Kidney capillary endothelial cell (primary cell): ENCODE data around the gene COL18A1.

Source experiments
- DNase-seq: peaks from one replicate; pipeline ENCODE4 v3.0.0-alpha.2; 2018; ENCODE audit warnings: low spot score

Gene COL18A1

DNA sequence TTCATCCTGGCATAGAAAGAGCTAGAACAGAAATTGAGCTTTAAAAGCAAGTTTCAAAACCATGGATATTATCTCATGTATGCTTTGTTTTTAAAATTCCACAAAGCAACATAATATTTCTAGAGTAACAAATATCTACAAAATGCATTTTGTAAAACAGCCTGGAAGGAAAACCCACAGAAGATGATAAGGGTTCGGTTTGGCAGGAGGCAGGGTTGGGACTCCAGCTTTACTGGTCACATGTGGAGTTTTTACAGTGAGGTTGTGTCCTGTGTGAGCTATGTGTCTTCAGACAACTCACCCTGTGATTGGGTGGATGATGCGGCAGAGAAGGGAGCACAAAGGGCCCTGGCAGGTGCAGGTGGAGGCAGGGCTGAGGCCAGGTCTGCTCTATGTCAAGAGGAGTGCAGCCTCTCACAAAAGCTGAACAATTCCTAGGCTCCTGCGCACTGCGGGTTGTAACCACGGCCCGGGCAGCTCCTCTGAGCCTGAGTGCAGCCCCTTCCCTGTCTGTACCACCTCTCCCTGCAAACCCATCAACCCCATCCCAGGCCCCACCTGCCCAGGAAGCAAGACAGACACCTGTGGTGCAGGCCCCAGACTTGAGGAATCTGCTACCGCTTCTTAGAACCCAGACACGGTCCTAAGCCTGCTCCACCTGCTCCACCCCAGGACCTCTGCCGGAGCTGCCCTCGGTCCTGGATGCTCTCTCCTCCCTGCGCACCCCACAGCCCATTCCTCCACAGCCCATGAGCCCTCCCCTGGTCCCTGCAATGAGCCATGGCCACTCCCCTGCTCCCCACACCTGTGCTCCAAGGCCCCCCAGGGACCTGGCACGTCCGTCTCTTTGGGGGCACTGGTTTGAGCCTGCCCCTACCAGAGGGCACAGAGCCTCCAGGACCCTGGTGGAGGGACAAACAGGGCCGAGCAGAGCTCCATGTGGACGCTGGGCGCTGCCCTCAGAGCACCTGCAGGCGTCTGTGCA lies 2.8 kb upstream of the COL18A1 start:
- no peak for DNase-seq

DNA sequence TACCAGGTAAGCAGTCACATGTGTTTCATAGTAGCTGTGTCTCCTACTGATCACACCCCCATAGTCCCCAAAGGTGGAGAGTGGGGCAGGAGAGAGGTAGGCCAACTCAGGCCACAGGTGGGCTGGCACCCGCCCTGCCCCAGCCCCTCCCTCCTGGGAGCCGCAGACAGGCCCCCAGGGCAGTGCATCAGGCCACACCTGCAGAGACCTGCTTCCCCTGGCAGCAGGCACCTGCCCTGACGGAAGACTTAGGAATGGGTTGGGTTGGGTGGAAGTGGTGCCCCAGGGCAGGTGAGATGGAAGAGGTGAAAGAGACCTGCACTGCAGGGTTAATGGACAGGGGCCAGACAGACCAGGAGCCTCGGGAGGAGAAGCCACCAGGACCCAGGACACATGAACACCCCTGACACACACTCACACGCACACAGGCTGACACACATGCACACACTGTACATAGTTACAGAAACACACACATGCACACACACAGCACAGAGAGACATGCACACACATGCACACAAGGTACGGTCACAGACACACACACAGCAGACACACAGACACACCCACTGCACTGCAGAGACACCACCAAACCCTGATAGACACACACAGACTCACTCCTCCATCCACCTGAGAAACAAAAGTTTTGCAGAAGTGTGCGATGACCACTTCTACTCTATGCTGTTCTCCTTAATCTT lies 1.7 kb upstream of the COL18A1 start:
- no peak for DNase-seq

DNA sequence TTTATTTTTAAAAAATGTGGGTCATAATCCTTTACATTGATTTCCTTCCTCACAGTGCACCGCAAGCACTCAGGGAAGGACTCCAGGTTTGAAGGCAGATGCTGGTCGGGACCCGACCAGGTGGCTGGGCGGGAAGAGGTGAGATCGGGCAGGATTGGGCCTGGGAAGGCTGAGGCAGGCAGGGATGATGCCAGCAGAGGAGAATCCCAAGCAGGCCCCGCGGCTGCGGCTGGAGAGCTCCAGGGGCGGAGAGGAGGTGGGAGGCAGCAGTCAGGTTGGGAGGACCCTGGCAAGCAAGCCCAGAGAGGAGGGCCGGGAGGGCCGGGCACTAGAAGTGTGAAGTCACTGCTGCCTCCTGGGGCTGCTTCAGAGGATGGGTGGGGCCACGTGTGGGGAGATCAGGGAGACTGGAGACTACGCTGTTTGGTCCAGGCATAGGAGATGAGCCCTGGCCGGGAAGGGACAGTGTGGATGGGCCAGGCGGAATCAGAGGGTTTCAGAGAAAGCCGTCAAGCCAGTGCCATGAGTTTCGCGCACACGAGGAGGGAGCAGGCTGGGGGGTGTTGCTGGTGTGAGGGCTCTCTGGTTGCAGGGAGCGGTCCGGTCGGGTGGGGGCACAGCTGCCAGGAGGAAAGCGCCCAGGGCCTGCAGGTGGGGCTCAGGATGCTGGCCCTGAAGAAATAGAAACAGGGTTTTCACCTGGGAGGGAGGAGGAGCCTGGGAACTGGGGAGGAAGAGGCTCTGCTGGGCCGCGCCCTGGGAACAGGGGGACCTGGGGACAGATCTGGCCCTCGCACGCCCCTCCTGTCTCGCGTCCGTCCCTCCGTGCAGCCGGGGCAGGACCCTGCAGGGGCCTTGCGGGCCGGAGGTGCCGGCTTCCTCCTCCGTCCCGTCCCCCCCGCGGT lies 888 bp upstream of the COL18A1 start:
- DNase-seq = no peak

DNA sequence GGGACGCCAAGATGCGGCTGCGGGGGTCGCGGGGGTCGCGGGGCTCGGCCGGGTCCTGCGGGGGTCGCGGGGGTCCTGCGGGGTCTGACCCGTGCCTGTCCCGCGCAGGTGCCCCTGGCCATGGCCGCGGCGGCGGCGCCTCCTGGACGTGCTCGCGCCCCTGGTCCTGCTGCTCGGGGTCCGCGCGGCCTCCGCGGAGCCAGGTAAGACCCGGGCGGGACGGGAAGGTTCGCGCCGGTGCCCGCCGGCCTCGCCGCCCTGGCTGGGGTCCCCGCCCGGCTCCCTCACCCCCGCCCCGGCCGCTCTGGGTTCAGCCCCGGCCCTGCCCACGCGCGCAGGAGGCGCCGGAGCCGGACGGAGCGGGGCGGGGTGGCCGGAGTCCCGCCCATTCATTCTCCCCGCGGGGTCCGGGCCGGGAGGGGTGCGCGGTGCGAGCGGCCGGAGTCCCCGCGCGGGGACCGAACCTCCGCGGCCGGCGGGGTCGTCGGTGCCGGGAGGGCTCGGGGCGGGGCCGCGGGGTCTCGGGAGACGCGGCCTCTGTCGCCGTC lies 380 bp downstream of the COL18A1 start:
- no peak for DNase-seq

DNA sequence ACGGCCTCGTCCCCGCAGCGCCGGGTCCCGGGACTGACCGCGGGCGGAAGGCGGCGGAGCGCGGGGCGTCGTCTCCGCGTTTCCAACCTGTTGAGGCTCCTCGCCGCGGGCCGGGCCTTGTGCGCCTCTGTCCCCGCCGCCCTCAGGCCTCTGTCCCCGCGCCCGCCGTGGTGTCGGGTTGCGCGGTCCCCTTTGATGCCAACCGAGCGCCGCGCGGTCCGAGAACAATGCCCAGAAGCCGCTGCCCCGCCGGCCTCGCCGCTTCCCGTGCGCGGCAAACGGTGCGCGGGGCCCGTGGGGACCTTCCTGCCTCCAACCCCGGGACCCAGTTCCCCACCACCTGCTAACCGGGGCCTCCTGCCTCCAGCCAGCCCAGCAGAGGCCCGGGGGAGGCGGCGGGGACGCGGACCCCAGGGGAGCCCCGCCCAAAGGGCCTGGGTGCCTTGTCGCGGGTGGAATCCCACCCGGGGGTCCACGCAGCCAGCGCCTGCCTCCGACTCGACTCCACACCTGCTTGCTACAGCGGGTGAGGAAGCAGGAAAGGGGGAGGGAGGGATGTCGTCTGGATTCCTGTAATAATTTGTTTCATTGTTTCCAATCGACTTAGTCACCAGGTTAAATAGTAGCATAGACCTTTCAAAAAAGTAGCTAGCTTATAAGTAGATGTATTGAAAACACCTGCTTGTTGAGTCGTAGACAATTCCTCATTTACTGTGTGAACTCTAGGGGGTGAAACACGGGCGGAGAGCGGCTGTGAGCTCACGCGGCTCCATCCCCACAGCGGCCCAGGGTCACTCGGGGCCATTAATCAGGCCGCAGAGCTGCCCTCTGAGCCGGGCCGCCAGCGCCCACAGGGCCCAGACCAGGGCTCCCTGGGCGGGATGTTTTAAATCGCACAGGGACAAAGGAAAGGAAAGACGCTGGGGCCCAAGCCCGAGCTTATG lies 1.1 kb downstream of the COL18A1 start:
- DNase-seq = peak; percentile 63

DNA sequence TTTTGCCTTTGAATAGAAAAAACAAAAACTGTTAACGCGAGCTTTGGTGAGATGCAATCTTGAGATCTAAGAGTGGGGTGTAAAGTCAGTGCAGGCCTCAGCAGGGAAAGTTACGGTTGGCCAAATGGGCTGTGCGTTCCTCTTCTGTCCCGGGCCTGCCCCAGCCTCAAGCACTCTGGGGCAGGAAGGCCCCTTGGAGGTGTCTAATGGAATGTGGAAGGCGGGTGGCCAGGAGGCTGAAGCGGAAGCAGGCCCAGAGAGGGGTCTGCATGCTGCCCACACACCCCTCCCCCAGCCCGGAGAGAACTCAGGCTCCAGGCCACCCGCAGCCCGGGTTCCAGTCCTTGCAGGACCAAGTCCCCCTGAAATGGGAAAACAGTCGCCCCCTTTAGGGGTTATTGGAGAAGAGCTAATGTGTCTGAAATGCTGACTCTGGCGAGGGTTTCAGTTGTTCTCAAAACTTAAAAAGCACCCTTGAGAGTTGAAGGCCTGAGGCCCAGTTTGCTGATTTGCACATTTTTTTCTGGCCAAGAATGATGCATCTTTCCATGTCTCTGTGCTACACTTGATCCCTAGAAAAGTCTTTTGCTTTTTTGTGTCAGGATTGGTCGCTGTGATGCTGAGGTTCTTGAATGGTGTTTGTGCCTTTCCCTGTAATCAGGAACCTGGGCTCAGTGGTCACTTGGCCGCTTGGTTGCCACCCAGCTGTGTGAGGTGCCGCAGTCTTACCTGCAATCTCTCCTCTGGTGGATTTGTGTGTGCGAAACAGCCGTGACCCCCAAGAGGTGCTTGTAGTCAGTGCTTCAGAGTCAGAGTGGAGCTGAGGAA lies 2.0 kb downstream of the COL18A1 start:
- no peak for DNase-seq

DNA sequence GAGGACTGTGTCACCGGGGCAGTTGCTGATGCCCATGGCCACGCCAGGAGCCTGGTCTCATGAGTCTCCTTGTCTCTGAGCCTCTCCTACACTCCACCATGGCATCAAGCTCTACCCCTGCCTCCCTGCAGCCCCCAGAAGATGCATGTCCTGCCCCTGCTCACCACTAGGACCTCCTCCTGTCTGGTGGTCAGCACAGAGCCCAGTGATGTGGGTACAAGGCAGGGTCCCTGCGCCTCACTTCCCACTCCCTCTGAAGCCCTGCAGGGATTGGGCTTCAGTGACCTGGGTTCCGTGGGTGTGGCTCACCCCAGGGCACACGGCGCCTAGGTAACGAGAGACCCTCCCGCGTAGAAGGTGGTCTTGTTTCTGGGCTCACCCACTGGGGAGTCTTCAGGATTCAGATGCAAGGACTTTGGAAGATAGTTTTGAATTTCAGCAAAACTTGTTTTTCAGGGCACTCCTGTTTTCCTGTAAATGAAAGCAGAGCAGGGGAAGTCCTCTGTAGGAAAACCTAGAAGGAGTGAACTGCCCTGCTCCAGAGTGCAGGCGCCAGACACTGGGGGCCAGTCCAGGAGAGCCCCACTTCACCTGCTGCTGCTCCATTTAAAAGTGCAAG lies 2.8 kb downstream of the COL18A1 start:
- DNase-seq = no peak

DNA sequence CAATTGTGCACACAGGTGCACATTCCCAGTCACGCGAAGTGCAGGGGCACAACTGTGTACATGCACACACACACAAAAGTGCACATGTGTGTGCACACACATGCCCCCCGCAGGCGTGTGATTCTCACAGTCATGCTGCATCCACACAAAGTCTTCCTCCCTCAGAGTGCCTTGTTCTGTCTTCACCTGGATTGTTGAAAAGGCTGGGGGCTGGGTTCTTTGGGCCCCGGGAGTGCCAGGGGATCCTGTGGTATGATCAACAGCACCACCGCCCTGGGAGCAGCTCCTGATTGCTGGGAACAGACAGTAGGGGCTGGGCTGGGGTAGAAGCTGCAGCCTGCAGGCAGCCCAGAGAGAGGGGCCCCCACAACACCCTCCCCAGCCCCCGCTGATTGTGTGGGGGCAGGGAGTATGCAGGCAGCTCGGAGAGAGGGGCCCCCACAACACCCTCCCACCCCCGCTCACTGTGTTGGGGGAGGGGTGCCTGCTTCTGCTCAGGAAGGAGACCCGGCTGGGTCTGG lies 3.4 kb downstream of the COL18A1 start:
- DNase-seq = no peak

DNA sequence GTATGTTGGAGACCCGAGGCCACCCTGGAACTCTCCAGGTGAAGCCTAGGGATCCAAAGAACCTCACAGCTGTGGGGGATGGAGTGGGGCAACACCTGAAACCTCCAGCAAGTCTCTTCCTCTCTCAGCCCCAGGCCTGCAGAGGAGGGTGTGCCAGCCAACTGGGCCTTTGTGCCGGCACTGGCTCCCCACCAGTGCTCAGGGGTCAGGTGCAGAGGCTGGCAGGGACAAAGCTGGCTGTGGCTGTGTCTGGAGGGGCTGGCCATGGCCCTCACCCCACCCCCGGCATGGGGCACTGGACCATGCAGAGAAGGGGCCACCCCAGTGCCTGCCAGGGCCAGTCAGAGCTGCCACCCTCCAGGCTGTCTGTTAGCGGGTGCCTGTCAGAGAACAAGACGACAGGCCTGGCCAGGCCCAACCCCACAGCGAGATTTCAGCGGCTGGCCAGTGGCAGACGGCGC lies 3.9 kb downstream of the COL18A1 start:
- no peak for DNase-seq

DNA sequence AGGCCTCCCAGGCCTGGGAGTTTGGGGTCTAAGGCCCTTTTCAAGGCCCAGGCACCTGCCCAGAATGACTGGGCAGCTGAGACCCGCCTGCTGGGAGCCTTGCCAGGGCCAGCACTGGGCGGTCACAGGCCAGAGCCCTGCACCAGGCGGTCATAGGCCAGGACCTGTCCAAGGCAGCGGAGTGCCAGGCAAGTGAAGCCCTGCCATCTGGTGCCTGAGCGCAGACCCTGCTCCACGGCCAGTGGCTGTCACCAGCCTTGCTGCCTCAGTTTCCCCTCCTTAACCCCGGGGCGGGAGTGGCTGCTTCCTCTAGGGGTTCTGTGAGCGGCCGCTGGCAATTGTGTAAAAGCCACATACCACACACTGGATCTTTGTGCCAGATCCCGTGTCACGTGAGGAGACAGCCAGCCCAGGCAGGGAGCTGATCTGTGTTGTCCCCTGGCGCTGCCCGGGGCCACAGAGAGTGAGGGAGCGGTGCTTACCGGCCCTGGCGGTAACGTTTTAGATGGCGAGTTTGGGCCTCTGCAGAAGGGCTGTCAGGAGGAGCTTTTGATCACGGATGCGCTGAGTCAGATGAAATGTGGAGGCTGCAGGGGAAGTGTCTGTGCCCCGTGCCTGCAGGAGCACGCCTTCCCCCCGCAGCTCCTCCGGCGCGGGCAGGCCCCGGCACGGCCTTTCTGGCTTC lies 4.6 kb downstream of the COL18A1 start:
- no peak for DNase-seq

DNA sequence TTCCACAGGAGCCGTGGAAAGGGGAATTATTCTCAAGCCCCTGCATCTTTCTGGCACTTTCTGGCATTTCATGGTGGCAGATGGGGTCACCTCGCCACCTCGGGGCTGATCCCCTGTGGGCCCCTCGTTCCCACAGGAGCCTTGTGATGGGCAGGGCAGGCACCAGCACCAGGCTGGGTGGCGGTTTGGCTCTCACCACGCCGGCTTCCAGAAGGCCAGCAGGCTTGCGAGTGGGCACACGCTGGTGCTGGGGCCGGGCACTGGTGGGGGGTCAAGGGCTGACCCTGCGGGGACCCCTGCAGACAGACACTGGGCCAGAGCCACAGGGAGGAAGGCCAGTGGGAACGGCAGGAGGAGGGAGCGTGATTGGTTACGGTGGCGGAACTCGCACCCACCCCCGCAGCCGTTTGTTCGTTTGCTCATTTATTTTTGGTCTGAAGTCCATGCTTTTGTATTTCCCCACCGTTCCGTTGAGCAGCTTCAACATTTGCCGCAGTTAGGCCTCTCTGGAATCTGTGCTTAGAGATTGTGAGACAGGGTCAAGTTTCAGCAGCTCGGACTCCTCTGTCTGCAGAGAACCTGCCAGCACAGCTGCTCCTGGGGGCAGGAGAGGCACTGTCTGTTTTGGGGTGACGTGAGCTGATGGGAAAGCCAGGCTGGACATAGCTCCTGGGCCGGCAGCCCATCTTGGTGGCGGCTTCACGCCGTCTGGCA lies 5.3 kb downstream of the COL18A1 start:
- no peak for DNase-seq

DNA sequence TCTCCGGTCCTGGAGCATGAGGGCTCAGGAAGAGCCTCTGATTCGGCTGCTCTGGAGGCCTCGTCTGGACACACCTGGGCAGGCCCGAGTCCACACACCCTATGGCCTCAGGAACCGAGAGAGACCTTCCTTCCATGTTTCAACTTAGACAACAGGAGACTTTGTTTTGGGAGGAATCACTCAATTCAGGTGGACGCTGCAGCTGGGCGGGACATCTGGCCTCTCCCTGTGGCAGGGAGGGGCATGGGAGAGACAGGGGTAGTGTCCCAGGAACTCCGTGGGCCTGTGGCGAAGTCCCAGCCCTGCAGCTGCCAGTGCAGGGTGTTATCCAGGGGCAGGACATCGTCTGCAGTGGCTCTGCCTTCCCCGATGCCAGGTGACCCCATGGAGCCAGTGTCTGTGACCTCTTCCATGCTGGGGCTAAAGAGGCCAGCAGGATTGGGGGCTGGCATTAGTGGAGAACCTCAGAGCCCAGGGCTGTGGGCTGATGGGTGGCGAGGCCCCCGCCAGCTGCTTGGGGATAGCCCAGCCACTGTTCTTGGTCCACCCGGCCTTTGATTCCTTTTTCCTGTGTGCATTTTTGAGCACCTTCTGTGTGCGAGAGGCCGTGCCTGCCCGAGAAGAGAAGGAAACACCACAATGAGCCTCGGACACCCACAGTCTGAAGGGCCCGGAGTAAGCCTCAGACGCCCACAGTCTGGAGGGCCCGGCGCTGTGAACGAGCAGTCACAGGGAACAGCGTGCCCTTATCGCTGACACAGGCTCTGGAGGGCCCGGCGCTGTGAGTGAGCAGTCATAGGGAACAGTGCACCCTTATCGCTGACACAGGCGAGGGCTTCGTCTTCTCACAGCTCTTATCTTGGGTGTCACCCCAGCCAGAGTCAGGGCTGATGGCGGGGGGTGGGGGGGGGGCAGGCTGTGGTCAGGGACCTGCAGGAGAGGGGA lies 6.2 kb downstream of the COL18A1 start:
- no peak for DNase-seq

DNA sequence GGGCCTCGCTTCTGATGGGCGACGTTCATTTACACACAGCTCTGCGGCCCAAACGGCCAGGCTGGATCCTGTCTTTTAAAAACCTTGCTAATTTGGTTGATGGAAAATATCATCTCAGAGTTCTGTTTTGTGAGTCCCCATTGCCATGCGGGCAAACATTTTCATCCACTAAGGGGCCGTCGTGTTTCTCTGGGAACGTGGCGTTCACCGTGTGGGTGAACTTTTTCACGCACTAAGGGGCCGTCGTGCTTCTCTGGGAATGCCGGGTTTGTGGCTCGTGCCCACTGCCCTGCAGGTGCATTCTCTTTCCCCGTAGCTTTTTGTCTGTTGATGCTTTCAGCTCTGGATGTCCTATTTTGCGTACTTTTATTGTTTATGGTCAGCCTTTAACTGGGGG lies 6.8 kb downstream of the COL18A1 start:
- no peak for DNase-seq

DNA sequence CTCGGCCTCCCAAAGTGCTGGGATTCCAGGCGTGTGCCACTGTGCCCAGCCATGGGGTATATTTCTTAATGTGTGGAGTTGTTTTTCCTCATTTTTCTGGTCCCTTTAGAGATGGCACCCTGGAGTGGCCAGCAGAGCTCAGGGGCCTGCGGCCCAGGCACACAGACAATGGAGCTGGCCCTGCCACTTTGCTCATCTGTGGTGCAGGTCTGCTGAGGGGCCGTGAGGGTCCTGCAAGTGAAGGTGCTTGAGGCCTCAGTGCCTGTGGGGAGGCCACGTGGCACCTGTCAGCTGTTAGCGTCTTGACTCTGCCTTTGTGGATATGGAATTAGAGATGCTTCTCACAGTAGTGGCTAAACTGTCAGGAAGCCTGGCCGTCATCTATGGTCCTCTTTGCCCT lies 7.5 kb downstream of the COL18A1 start:
- DNase-seq = no peak

DNA sequence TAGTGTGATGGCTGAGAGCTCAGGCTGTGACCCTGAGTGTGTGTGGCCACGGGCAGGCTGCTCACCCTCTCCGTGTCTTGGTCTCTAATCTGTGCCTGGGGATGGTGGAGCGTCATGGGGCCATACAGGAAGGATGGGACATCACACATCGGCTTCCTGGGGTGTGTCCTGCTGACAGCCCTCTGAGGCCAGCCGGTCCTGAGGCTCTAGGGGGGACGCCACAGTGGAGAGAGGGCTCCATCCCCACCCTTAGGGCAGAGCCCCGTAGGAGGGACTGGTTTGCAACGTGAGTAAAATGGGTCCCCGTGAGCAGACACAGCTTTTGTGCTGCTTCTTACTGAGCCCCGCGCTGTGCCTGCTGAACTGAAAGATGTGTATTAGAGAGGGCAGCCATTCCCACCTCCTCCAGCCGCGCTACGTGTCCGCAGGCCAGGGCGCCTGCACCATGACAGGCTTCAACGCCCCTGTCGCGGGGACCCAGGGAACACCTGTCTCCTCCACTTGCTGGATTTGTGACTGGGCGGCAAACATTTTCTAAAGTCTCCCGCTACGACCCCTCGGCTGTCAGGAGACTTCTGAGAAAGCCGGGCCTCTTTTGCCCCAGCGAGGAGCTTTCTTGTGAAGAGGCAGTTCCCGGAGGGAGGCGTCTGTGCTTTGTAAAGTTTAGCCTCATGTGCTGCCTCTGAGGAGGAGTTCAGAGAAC lies 8.1 kb downstream of the COL18A1 start:
- peak; percentile 47 for DNase-seq

DNA sequence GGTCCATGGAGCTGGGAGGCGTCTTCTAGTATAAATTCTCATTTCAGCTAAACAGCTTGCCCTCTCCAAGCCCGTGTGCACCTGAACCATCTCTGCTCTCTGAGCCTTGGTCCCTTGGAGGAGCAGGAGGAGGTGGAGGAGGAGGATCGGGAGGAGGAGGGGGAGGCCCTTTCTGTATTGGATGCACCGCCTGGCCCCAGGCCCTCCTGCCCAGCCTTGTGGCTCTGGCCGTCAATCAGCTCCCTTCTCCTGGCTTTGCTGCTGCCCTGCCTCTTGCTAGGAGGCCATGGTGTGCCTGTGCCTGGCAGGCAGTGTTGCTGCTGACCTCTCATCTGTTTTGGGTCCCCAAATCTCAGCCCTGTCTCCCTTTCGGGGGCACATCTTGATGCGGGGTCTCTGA lies 9.0 kb downstream of the COL18A1 start:
- DNase-seq = no peak
